Breast epithelium (tissue), 4 donors: ENCODE measurements around the gene PDK4. TPM values are rescaled to one million over a fixed set of nuclear protein-coding genes. Genes with fewer than 3 reads are reported as not detected.

Experiments used
- DNase-seq, 2 donors: peaks; one replicate each; pipeline ENCODE4 v3.0.0-alpha.2; 2019; ENCODE audit warnings: low spot score in 2 of 2
- H3K27ac ChIP-seq, 2 donors: fragments of 200-600 bp; sonication (generic) in 1 of 2; one replicate each; pipeline ENCODE4 v1.5.1; 2016 to 2019; ENCODE audit warnings: mild to moderate bottlenecking in 1 of 2
- H3K27me3 ChIP-seq, 2 donors: fragments of 200-600 bp; sonication (generic) in 1 of 2; one replicate each; pipeline versions ENCODE4 v1.5.1 to v1.6.0; 2017 to 2019; ENCODE audit warnings: control low read depth in 1 of 2, mild to moderate bottlenecking in 1 of 2
- H3K36me3 ChIP-seq: fragments of 200-600 bp; one replicate; pipeline ENCODE4 v1.5.1; 2019
- H3K4me1 ChIP-seq, 2 donors: fragments of 200-600 bp; sonication (generic); one replicate each; pipeline ENCODE4 v1.5.1; 2016 to 2019; ENCODE audit warnings: control low read depth in 1 of 2
- H3K4me3 ChIP-seq, 3 donors: fragments of 200-600 bp; sonication (generic); 1 replicate in 2 of 3; 2 replicates in 1 of 3; pipeline ENCODE4 v1.5.1; 2016 to 2019; ENCODE audit warnings: mild to moderate bottlenecking in 3 of 3, moderate library complexity in 2 of 3
- H3K9me3 ChIP-seq, 2 donors: fragments of 200-600 bp; sonication (generic) in 1 of 2; one replicate each; pipeline ENCODE4 v1.5.1; 2016 to 2019; ENCODE audit warnings: control low read depth in 1 of 2
- CTCF ChIP-seq, 3 donors: fragments of 450-650 bp; IDR thresholded peaks; one replicate each; pipeline ENCODE4 v1.5.1; 2016 to 2017; ENCODE audit warnings: antibody characterized with exemption in 3 of 3, mild to moderate bottlenecking in 3 of 3, moderate library complexity in 3 of 3
- POLR2A ChIP-seq: fragments of 450-650 bp; IDR thresholded peaks from one replicate; pipeline ENCODE4 v1.6.1; 2016; ENCODE audit warnings: antibody characterized with exemption, mild to moderate bottlenecking, moderate library complexity
- POLR2AphosphoS5 ChIP-seq, 3 donors: sonication (generic); formaldehyde crosslinking; IDR thresholded peaks; one replicate each; pipeline ENCODE4 v1.6.1; 2017; ENCODE audit warnings: antibody characterized with exemption in 3 of 3
- intact Hi-C: fragments of 100-400 bp; cut with DNase I; formaldehyde crosslinking; loops from one replicate; pipeline ENCODE4 v1.15.1; 2023; ENCODE audit warnings: low total_unique reads
- total RNA-seq, 3 donors: library from RNA; depleted of rRNA; stranded (reverse); fragments of >200 nt; gene quantifications; one replicate each; pipeline ENCODE4 v1.1.0, GENCODE V29; 2016

Gene PDK4
- total RNA-seq, 3 donors from 2014 or later, result 507 to 797 (median 729) TPM

GRCh38 chr7:95582578-95583293 lies 13.6 kb downstream of the PDK4 start:
- Histone ChIP-seq H3K27ac (peak overlapping the region in 1 of 2 donors; percentile 20), H3K9me3 (no peaks in the 10 kb centered on the region), H3K4me3 (no peak overlapping the region), H3K36me3 (no peaks in the 10 kb centered on the region), H3K27me3 (no peaks in the 10 kb centered on the region), H3K4me1 (no peaks in the 10 kb centered on the region)
- no peak for DNase-seq
- TF ChIP-seq CTCF (IDR thresholded peaks at IDR 0.05), result no peak
- peak; percentile 45 to 65 (median 54) for TF ChIP-seq POLR2AphosphoS5 (IDR thresholded peaks at IDR 0.05)
- TF ChIP-seq POLR2A, result no peak
- intact Hi-C loops, result no loop called here

- intact Hi-C loops, result no loop called here
- Histone ChIP-seq H3K4me1 (no peaks in the 10 kb centered on the region), H3K9me3 (no peaks in the 10 kb centered on the region), H3K4me3 (no peak overlapping the region), H3K36me3 (no peaks in the 10 kb centered on the region), H3K27me3 (no peaks in the 10 kb centered on the region), H3K27ac (no peak overlapping the region)
- no peak for DNase-seq
- no peak for TF ChIP-seq CTCF (IDR thresholded peaks at IDR 0.05)
- no peak for TF ChIP-seq POLR2AphosphoS5 (IDR thresholded peaks at IDR 0.05)
- no peak for TF ChIP-seq POLR2A
These were observed 14.8 kb downstream of the PDK4 start for GRCh38 chr7:95581467-95581866.

- no peak for DNase-seq
- H3K27me3 ChIP-seq, result no peaks in the 10 kb centered on the region
- TF ChIP-seq POLR2A, result no peak
- TF ChIP-seq POLR2AphosphoS5 (IDR thresholded peaks at IDR 0.05), result no peak
- TF ChIP-seq CTCF (IDR thresholded peaks at IDR 0.05), result no peak
- no peaks in the 10 kb centered on the region for H3K36me3 ChIP-seq
- no peak overlapping the region for H3K27ac ChIP-seq
- H3K4me1 ChIP-seq, result no peaks in the 10 kb centered on the region
- H3K9me3 ChIP-seq, result no peaks in the 10 kb centered on the region
- no peak overlapping the region for H3K4me3 ChIP-seq
- intact Hi-C loops, result no loop called here
These were observed 17.0 kb downstream of the PDK4 start for GRCh38 chr7:95579318-95579717.

- Histone ChIP-seq H3K27ac (no peak overlapping the region), H3K4me3 (no peak overlapping the region), H3K36me3 (no peaks in the 10 kb centered on the region), H3K9me3 (peaks cover 0 to 2% of the 10 kb centered on the region in 2 donors), H3K27me3 (no peaks in the 10 kb centered on the region), H3K4me1 (no peaks in the 10 kb centered on the region)
- DNase-seq, result no peak
- TF ChIP-seq POLR2AphosphoS5 (IDR thresholded peaks at IDR 0.05) (no peak), CTCF (IDR thresholded peaks at IDR 0.05) (no peak), POLR2A (no peak)
- intact Hi-C loops, result no loop called here
These were observed 17.9 kb downstream of the PDK4 start for GRCh38 chr7:95578299-95578855.

- Histone ChIP-seq H3K27me3 (no peaks in the 10 kb centered on the region), H3K4me3 (no peak overlapping the region), H3K4me1 (no peaks in the 10 kb centered on the region), H3K36me3 (no peaks in the 10 kb centered on the region), H3K9me3 (peaks cover 0 to 10% of the 10 kb centered on the region in 2 donors), H3K27ac (no peak overlapping the region)
- intact Hi-C loops, result no loop called here
- TF ChIP-seq POLR2AphosphoS5 (IDR thresholded peaks at IDR 0.05), result no peak
- TF ChIP-seq POLR2A, result no peak
- no peak for TF ChIP-seq CTCF (IDR thresholded peaks at IDR 0.05)
- DNase-seq, result no peak
These were observed 19.2 kb downstream of the PDK4 start for GRCh38 chr7:95577137-95577536.
